AG04449 (cell line): Measurements from ENCODE around the gene SMG5.

ENCODE experiments used
- CTCF ChIA-PET: fragments of 350-600 bp; formaldehyde crosslinking; extraction: SDS; loops from one replicate; lab custom pipeline; 2021; ENCODE audit warnings: antibody characterized with exemption; lab: Yijun Ruan, JAX
- POLR2A ChIA-PET: fragments of 400-600, 350-600 bp; formaldehyde crosslinking; extraction: SDS; loops from one replicate; lab custom pipeline; 2020; ENCODE audit warnings: antibody characterized with exemption, inconsistent platforms; lab: Yijun Ruan, JAX
- DNase-seq: peaks from one replicate; pipeline ENCODE4 v3.0.0-alpha.2; 2010; ENCODE audit warnings: low read depth, low spot score
- H3K4me3 ChIP-seq: 2 replicates; pipeline ENCODE4 v1.5.1; 2011; ENCODE audit warnings: low read depth, mild to moderate bottlenecking, control low read depth, low read length
- CTCF ChIP-seq: IDR thresholded peaks from one replicate; pipeline ENCODE4 v1.5.1; 2011; ENCODE audit warnings: mild to moderate bottlenecking, moderate library complexity, low read length, control low read depth, inconsistent platforms; ENCODE audit not compliant: insufficient read depth; ENCODE audit errors: missing control alignments

SMG5 gene

DNA sequence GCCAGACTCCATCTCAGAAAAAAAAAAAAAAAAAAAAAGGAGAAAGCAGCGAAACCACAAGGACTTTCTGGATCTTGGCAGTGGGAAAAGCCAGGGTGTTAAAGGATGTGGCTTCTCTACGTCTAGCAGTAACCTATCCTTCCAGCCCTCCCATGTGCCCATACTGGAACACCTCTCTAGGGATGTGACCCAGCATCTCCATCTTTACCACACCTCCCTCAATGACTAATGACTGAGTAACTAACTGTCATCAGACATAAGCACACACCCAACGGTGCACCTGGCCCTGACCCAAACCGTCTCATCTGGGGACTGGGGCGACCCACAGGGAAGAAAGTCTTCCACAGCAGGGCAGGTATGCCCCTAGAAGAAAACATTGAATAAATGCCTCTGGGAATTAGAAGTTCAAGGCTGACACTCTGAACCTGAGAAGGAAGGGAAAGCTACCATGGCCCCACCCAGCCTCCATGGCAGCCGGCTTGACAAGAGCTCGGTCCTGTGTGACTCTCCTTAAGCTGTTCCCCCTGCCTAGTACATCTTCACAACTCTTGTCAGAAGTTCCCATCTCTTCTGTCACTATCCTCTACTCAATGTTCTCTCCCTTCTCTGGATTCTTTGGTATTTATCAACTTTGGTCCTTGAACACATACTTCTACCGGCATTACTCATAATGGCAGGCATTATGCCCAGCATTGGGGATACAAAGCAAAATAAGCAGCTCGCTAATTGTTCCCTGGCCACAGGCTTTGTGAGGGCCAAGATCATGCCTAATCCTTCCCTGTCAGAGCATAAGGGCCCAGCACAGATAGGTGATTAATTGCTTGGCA lies 20.0 kb downstream of the SMG5 start:
- ChIA-PET CTCF (interaction anchor here (1.0 to 2.9 kb wide), 7 partner anchors 9 to 172 kb away, joined by 3 to 9 read pairs (median 6); no protein-coding TSS in a partner anchor), POLR2A (interaction anchor here (1.0 kb wide), 1 partner anchor 17 kb away, joined by 3 read pairs; no protein-coding TSS in a partner anchor)
- DNase-seq: peak; percentile 46
- TF ChIP-seq CTCF: no peak
- no peak overlapping the region for H3K4me3 ChIP-seq

DNA sequence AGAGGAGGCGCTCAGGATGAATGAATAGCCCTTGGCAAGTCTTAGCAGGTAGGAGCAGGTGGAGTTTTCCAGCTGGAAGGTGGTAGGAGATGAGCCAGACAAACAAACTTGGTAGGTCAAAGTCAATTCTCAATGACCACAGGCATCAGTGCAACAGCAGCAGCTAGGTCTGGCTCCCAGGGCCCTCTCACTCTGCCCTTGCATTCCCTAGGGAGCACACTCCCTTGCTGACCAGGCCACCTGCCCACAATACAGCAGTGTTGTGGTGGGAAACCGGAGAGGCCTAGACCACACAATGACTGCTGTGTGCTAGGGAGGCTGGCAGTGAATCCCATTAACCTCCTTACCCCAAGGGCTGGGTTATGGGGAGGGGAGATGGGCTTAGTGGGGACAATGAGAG lies 21.7 kb downstream of the SMG5 start:
- ChIA-PET CTCF (interaction anchor here (1.0 to 2.9 kb wide), 5 partner anchors 11 to 171 kb away, joined by 3 to 9 read pairs (median 3); no protein-coding TSS in a partner anchor), POLR2A (interaction anchor here (1.1 to 1.4 kb wide), 2 partner anchors 10 to 18 kb away, joined by 3 read pairs; no protein-coding TSS in a partner anchor)
- DNase-seq: no peak
- H3K4me3 ChIP-seq: no peak overlapping the region
- no peak for TF ChIP-seq CTCF

DNA sequence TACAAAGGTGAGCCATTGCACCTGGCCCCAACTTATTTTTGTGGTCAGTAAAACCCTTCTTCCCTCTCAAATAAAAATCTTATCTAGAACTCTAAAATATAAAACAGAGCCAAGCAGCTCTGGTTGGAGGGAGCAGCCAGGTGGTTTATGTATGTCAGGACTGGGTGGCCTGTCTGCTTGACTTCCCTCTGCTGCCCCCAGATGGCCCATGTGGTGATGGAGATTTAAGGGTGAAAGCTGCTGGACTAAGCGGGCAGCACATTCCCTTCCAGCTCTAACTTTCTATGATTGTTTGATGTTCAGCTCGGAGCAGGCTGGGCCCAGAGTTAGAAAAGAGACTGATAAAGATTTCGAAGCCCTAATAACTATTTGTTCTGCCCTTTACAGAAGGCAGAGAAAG lies 22.8 kb downstream of the SMG5 start:
- ChIA-PET POLR2A (interaction anchor here (1.4 kb wide), 1 partner anchor 9 kb away, joined by 3 read pairs; no protein-coding TSS in a partner anchor), CTCF (interaction anchor here (0.8 to 2.6 kb wide), 4 partner anchors 13 to 170 kb away, joined by 3 to 9 read pairs (median 3); no protein-coding TSS in a partner anchor)
- no peak for TF ChIP-seq CTCF
- DNase-seq: no peak
- no peak overlapping the region for H3K4me3 ChIP-seq

DNA sequence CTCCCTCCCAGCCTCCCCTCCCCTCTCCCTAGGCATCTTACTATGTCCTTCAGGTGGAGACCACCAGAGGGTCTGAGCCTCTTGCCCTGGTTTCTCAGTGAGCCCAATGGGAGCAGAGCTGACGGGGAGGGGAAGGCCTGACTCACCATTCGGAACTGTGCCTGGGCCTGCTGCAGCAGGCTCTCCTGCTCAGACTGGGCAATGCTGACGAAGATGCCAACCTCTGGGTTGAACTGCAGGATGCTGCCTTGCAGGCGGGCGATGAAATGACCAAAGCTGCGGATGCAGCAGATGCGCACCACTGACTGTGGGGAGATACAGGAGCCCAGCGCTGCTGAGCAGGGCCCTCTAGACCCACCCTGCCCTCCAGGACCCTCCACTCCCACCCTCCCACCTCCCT lies 23.8 kb downstream of the SMG5 start:
- H3K4me3 ChIP-seq: no peak overlapping the region
- DNase-seq: no peak
- ChIA-PET CTCF (interaction anchor here (1.5 kb wide), 1 partner anchor 100 kb away, joined by 3 read pairs; no protein-coding TSS in a partner anchor), POLR2A (no interaction called here)
- no peak for TF ChIP-seq CTCF

- H3K4me3 ChIP-seq: no peak overlapping the region
- CTCF ChIA-PET: interaction anchor here (0.9 to 1.5 kb wide), 5 partner anchors 8 to 161 kb away, joined by 3 to 4 read pairs (median 3); no protein-coding TSS in a partner anchor
- DNase-seq: no peak
- POLR2A ChIA-PET: no interaction called here
- TF ChIP-seq CTCF: no peak
Measured at GRCh38 chr1:156257711-156258110, 24.9 kb downstream of the SMG5 start.

DNA sequence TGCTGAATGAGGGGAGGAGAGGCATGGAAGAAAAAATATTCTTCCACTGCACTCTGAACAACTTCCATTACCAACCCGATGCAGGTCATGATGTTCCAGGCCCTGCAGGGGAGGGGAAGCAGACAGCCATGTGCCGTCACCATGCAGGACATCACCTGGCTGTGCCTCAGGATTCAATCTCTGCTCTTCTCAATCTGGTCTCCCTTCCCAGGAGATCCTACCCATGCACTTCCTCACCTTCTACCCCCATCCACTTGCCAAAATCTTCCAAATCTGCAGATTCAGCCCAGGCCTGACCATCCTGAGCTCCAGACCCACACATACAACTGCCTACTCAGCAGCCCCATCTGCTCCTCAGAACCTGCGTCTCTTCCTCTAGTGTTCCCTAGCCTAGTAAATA lies 29.0 kb downstream of the SMG5 start:
- DNase-seq: no peak
- ChIA-PET POLR2A (interaction anchor here (0.5 kb wide), 1 partner anchor 20 kb away, joined by 4 read pairs; no protein-coding TSS in a partner anchor), CTCF (interaction anchor here (0.8 to 3.5 kb wide), 2 partner anchors 19 to 66 kb away, joined by 3 to 13 read pairs; no protein-coding TSS in a partner anchor)
- TF ChIP-seq CTCF: no peak
- no peak overlapping the region for H3K4me3 ChIP-seq
